Activated CD4-positive, alpha-beta T cell treated with anti-CD3 and anti-CD28 coated beads for 36 hours (primary cell): ENCODE results near the gene GSTM1. TPM values are rescaled to one million over a fixed set of nuclear protein-coding genes. Genes with fewer than 3 reads are reported as not detected.

ENCODE experiments used
- ATAC-seq: fragments of 200-7000 bp; cut with Tn5 transposase; one replicate; pipeline ENCODE4 v1.10.0; 2021; ENCODE audit warnings: mild to moderate bottlenecking, moderate library complexity
- CTCF ChIA-PET: fragments of 350-600 bp; sonication (Branson Sonifier 250); formaldehyde crosslinking; loops from one replicate; lab custom pipeline; 2021; ENCODE audit warnings: antibody characterized with exemption; lab: Charles Lee
- POLR2A ChIA-PET: fragments of 350-600 bp; sonication (Branson Sonifier 250); formaldehyde crosslinking; loops from one replicate; lab custom pipeline; 2021; ENCODE audit warnings: antibody characterized with exemption, inconsistent platforms; lab: Charles Lee
- DNase-seq: peaks from one replicate; pipeline ENCODE4 v3.0.0-alpha.2; 2020
- H3K27ac Mint-ChIP-seq: one replicate; pipeline ENCODE4 v1.8.0; 2021; ENCODE audit warnings: mixed read lengths
- H3K27me3 Mint-ChIP-seq: one replicate; pipeline ENCODE4 v1.8.0; 2021; ENCODE audit warnings: mixed read lengths
- H3K36me3 Mint-ChIP-seq: one replicate; pipeline ENCODE4 v1.8.0; 2021; ENCODE audit warnings: low read depth, mixed read lengths
- H3K4me1 Mint-ChIP-seq: one replicate; pipeline ENCODE4 v1.8.0; 2021; ENCODE audit warnings: mixed read lengths
- H3K4me3 Mint-ChIP-seq: one replicate; pipeline ENCODE4 v1.8.0; 2021; ENCODE audit warnings: mild to moderate bottlenecking, moderate library complexity, mixed read lengths
- H3K9me3 Mint-ChIP-seq: one replicate; pipeline ENCODE4 v1.8.0; 2021; ENCODE audit warnings: low read depth, mixed read lengths
- intact Hi-C, 2 experiments: fragments of 100-400 bp; cut with DNase I in 1 of 2; cut with micrococcal nuclease in 1 of 2; formaldehyde crosslinking; loops; one replicate each; pipeline versions ENCODE4 v1.14.2 to v1.15.1; 2022 to 2024; cut with DNase I, micrococcal nuclease
- total RNA-seq, 2 experiments: library from RNA; stranded (reverse); gene quantifications; one replicate each; pipeline ENCODE4 v1.2.3, GENCODE V29; 2021

Gene GSTM1
- total RNA-seq, 2 experiments from 2014 or later = 94.0 to 116 TPM

- ATAC-seq (no peak), DNase-seq (no peak)
- Mint-ChIP-seq H3K4me3 (no peak overlapping the region), H3K27ac (no peak overlapping the region), H3K27me3 (no peaks in the 10 kb centered on the region), H3K36me3 (no peaks in the 10 kb centered on the region), H3K9me3 (no peaks in the 10 kb centered on the region), H3K4me1 (peaks cover 10% of the 10 kb centered on the region)
- ChIA-PET CTCF (interaction anchor here (0.7 to 9.0 kb wide), 6 partner anchors 8 to 184 kb away, joined by 3 to 165 read pairs (median 3); no protein-coding TSS in a partner anchor), POLR2A (no interaction called here)
- intact Hi-C loops = no loop called here
Measured at GRCh38 chr1:109644670-109645069, 42.9 kb upstream of the GSTM1 start.

GRCh38 chr1:109649491-109649914 lies 38.1 kb upstream of the GSTM1 start:
- H3K4me3 Mint-ChIP-seq = no peak overlapping the region
- CTCF ChIA-PET = interaction anchor here (0.6 to 5.7 kb wide), 12 partner anchors 9 to 464 kb away, joined by 3 to 141 read pairs (median 8); partner anchors contain the start of genes AHCYL1, GNAI3 and GSTM1
- intact Hi-C loops = no loop called here

GRCh38 chr1:109650609-109651008 lies 37.0 kb upstream of the GSTM1 start:
- Mint-ChIP-seq H3K27me3 (peaks cover 3% of the 10 kb centered on the region), H3K4me1 (peaks cover 6% of the 10 kb centered on the region), H3K36me3 (no peaks in the 10 kb centered on the region), H3K27ac (no peak overlapping the region), H3K9me3 (no peaks in the 10 kb centered on the region), H3K4me3 (no peak overlapping the region)
- DNase-seq (no peak), ATAC-seq (no peak)
- ChIA-PET CTCF (interaction anchor here (0.7 to 5.7 kb wide), 20 partner anchors 9 to 333 kb away, joined by 3 to 141 read pairs (median 4); partner anchors contain the start of genes AHCYL1, AMIGO1, GNAI3 and GSTM1), POLR2A (no interaction called here)
- intact Hi-C loops = no loop called here

More at GRCh38 chr1:109649491-109649914, 38.1 kb upstream of the GSTM1 start:
- Mint-ChIP-seq H3K9me3 (no peaks in the 10 kb centered on the region), H3K36me3 (no peaks in the 10 kb centered on the region), H3K4me1 (no peaks in the 10 kb centered on the region), H3K27ac (no peak overlapping the region), H3K27me3 (peaks cover 3% of the 10 kb centered on the region)
- DNase-seq = no peak
- ATAC-seq = no peak
- POLR2A ChIA-PET = no interaction called here

- POLR2A ChIA-PET = interaction anchor here (0.7 kb wide), 1 partner anchor 142 kb away, joined by 6 read pairs; no protein-coding TSS in a partner anchor
- intact Hi-C loops = no loop called here
- Mint-ChIP-seq H3K36me3 (no peaks in the 10 kb centered on the region), H3K4me1 (peaks cover 12% of the 10 kb centered on the region), H3K27ac (no peak overlapping the region), H3K27me3 (peaks cover 3% of the 10 kb centered on the region), H3K4me3 (no peak overlapping the region), H3K9me3 (no peaks in the 10 kb centered on the region)
- DNase-seq (no peak), ATAC-seq (no peak)
- CTCF ChIA-PET = interaction anchor here (0.8 to 5.7 kb wide), 11 partner anchors 8 to 332 kb away, joined by 3 to 141 read pairs (median 8); partner anchors contain the start of genes AHCYL1 and GSTM1
Measured at GRCh38 chr1:109652402-109652801, 35.2 kb upstream of the GSTM1 start.

- Mint-ChIP-seq H3K27ac (no peak overlapping the region), H3K36me3 (no peaks in the 10 kb centered on the region), H3K4me3 (no peak overlapping the region), H3K9me3 (no peaks in the 10 kb centered on the region), H3K4me1 (peaks cover 12% of the 10 kb centered on the region), H3K27me3 (peaks cover 3% of the 10 kb centered on the region)
- intact Hi-C loops = no loop called here
- CTCF ChIA-PET = interaction anchor here (1.1 to 5.7 kb wide), 6 partner anchors 9 to 329 kb away, joined by 3 to 141 read pairs (median 8); no protein-coding TSS in a partner anchor
- DNase-seq (no peak), ATAC-seq (no peak)
- POLR2A ChIA-PET = no interaction called here
Measured at GRCh38 chr1:109653306-109653705, 34.3 kb upstream of the GSTM1 start.

- ATAC-seq (no peak), DNase-seq (no peak)
- H3K27ac Mint-ChIP-seq = no peak overlapping the region
- no peak overlapping the region for H3K4me3 Mint-ChIP-seq
- peaks cover 3% of the 10 kb centered on the region for H3K36me3 Mint-ChIP-seq
- ChIA-PET POLR2A (no interaction called here), CTCF (interaction anchor here (0.6 to 4.6 kb wide), 8 partner anchors 11 to 372 kb away, joined by 3 to 47 read pairs (median 4); partner anchors contain the start of gene PSRC1)
- H3K4me1 Mint-ChIP-seq = peaks cover 12% of the 10 kb centered on the region
- no peaks in the 10 kb centered on the region for H3K9me3 Mint-ChIP-seq
- intact Hi-C loops = no loop called here
- H3K27me3 Mint-ChIP-seq = peaks cover 3% of the 10 kb centered on the region
Measured at GRCh38 chr1:109654519-109654918, 33.1 kb upstream of the GSTM1 start.

GRCh38 chr1:109655615-109656519 lies 31.8 kb upstream of the GSTM1 start, which contains the start of gene GSTM4:
TSS of gene GSTM4 (plus strand) at chr1:109656099. CDS start at chr1:109656390, 291 bp downstream.
- H3K4me3 Mint-ChIP-seq = peak within 1 kb of the TSS; percentile 93
- no peaks in the 10 kb centered on the region for H3K9me3 Mint-ChIP-seq
- POLR2A ChIA-PET = interaction anchor here (0.6 kb wide), 1 partner anchor 329 kb away, joined by 5 read pairs; the partner anchor contains the start of gene AHCYL1
- CTCF ChIA-PET = interaction anchor here (0.6 to 4.6 kb wide), 12 partner anchors 13 to 329 kb away, joined by 3 to 47 read pairs (median 4); partner anchors contain the start of genes AHCYL1 and GSTM1
- H3K27ac Mint-ChIP-seq = peak within 1 kb of the TSS; percentile 90
- H3K36me3 Mint-ChIP-seq = peaks cover 3% of the 10 kb centered on the region
- peak; percentile 96 for ATAC-seq
- peaks cover 12% of the 10 kb centered on the region for H3K4me1 Mint-ChIP-seq
- intact Hi-C loops = loop anchor here (1.0 to 2.0 kb wide), 5 partner anchors 13 to 110 kb away; partner anchors contain the start of genes GSTM1 (in 1 of the 2) and GSTM3 (in 1 of the 2)
- DNase-seq = peak; percentile 85
- peaks cover 3% of the 10 kb centered on the region for H3K27me3 Mint-ChIP-seq

- ATAC-seq (no peak), DNase-seq (no peak)
- no peaks in the 10 kb centered on the region for H3K27me3 Mint-ChIP-seq
- CTCF ChIA-PET = interaction anchor here (0.9 to 4.6 kb wide), 4 partner anchors 11 to 167 kb away, joined by 3 to 47 read pairs (median 4); partner anchors contain the start of gene GSTM2
- intact Hi-C loops = loop anchor here (2.0 kb wide), 2 partner anchors 15 to 83 kb away; partner anchors contain the start of gene GSTM3 (in 1 of the 2)
- no peak overlapping the region for H3K27ac Mint-ChIP-seq
- peak overlapping the region; percentile 48 for H3K4me3 Mint-ChIP-seq
- H3K9me3 Mint-ChIP-seq = no peaks in the 10 kb centered on the region
- peaks cover 12% of the 10 kb centered on the region for H3K4me1 Mint-ChIP-seq
- POLR2A ChIA-PET = no interaction called here
- H3K36me3 Mint-ChIP-seq = peaks cover 3% of the 10 kb centered on the region
Measured at GRCh38 chr1:109657395-109657794, 30.2 kb upstream of the GSTM1 start.

- no peaks in the 10 kb centered on the region for H3K9me3 Mint-ChIP-seq
- DNase-seq (no peak), ATAC-seq (no peak)
- ChIA-PET CTCF (interaction anchor here (0.6 to 4.6 kb wide), 9 partner anchors 10 to 327 kb away, joined by 3 to 47 read pairs (median 3); partner anchors contain the start of genes AHCYL1, GSTM1 and GSTM2), POLR2A (no interaction called here)
- intact Hi-C loops = loop anchor here (2.0 kb wide), 2 partner anchors 15 to 83 kb away; partner anchors contain the start of gene GSTM3 (in 1 of the 2)
- H3K4me1 Mint-ChIP-seq = peaks cover 12% of the 10 kb centered on the region
- H3K27me3 Mint-ChIP-seq = no peaks in the 10 kb centered on the region
- peaks cover 3% of the 10 kb centered on the region for H3K36me3 Mint-ChIP-seq
- H3K27ac Mint-ChIP-seq = no peak overlapping the region
- no peak overlapping the region for H3K4me3 Mint-ChIP-seq
Measured at GRCh38 chr1:109657970-109658369, 29.6 kb upstream of the GSTM1 start.

- intact Hi-C loops = no loop called here
- DNase-seq = no peak
- Mint-ChIP-seq H3K4me3 (no peak overlapping the region), H3K9me3 (no peaks in the 10 kb centered on the region), H3K4me1 (peaks cover 12% of the 10 kb centered on the region), H3K36me3 (peaks cover 3% of the 10 kb centered on the region), H3K27ac (no peak overlapping the region), H3K27me3 (no peaks in the 10 kb centered on the region)
- ChIA-PET POLR2A (no interaction called here), CTCF (interaction anchor here (0.6 to 4.6 kb wide), 8 partner anchors 18 to 326 kb away, joined by 3 to 47 read pairs (median 3); partner anchors contain the start of genes AHCYL1 and GSTM1)
- ATAC-seq = no peak
Measured at GRCh38 chr1:109658533-109659042, 29.0 kb upstream of the GSTM1 start.
